HCT116 (cell line): ENCODE data around the gene EXOSC1. TPM values are rescaled to one million over a fixed set of nuclear protein-coding genes. Genes with fewer than 3 reads are reported as not detected.

ENCODE experiments used
- ATAC-seq: fragments of 200-7000 bp; cut with Tn5 transposase; 2 replicates; pipeline ENCODE4 v1.9.1; 2020; ENCODE audit warnings: mild to moderate bottlenecking, moderate library complexity
- BruUV-seq: library from RNA; stranded (reverse); fragments of 400-500 nt; replicated peaks from 2 replicates; lab custom pipeline; 2021; lab: Mats Ljungman, UMichigan
- CTCF ChIA-PET: fragments of 300-600 bp; sonication (Branson Sonifier 250); formaldehyde crosslinking; loops from one replicate; lab custom pipeline; 2021; ENCODE audit warnings: antibody characterized with exemption; lab: Charles Lee
- POLR2A ChIA-PET: fragments of 300-600, 350-600 bp; sonication (Branson Sonifier 250); formaldehyde crosslinking; loops from one replicate; lab custom pipeline; 2021; ENCODE audit warnings: antibody characterized with exemption; lab: Charles Lee
- RAD21 ChIA-PET, 2 experiments: fragments of 300-600 bp; sonication (Branson Sonifier 250); formaldehyde crosslinking; loops; one replicate each; lab custom pipeline; 2023; ENCODE audit warnings: low total read pairs in 2 of 2; ENCODE audit not compliant: uncharacterized antibody in 2 of 2, unreplicated experiment in 2 of 2, low non-redundant PET in 1 of 2; lab: Charles Lee
- DNase-seq: peaks from one replicate; pipeline ENCODE4 v3.0.0-alpha.2; 2010; ENCODE audit warnings: low read depth, low spot score
- H2AFZ ChIP-seq: fragments of 200-600 bp; shearing (Covaris generic), sonication (generic); 2 replicates; pipeline ENCODE4 v1.6.1; 2017; ENCODE audit warnings: low read depth, mixed run types, mixed read lengths, antibody characterized with exemption, low read length; ENCODE audit not compliant: poor library complexity, severe bottlenecking
- H3K27ac ChIP-seq: 2 replicates; pipeline ENCODE4 v1.5.1; 2012; ENCODE audit warnings: low read depth, low read length
- H3K27me3 ChIP-seq: fragments of 200-600 bp; sonication (generic); 2 replicates; pipeline ENCODE4 v1.6.1; 2016; ENCODE audit warnings: mixed run types, low read length, mixed read lengths; ENCODE audit not compliant: insufficient read depth
- H3K36me3 ChIP-seq, 2 experiments: fragments of 200-500 bp in 1 of 2; fragments of 200-600 bp in 1 of 2; sonication (Bioruptor generic) in 1 of 2; sonication (generic) in 1 of 2; 2 replicates each; pipeline versions ENCODE4 v1.5.1 to v1.6.1; 2014 to 2016; ENCODE audit warnings: low read length in 2 of 2, inconsistent platforms in 1 of 2, mixed read lengths in 1 of 2, mixed run types in 1 of 2; ENCODE audit not compliant: insufficient read depth in 2 of 2, control insufficient read depth in 1 of 2
- H3K4me1 ChIP-seq, 2 experiments: fragments of 200-600 bp in 1 of 2; sonication (generic) in 1 of 2; 2 replicates each; pipeline versions ENCODE4 v1.5.1 to v1.6.1; 2012 to 2017; ENCODE audit warnings: low read length in 2 of 2, inconsistent platforms in 1 of 2, mild to moderate bottlenecking in 1 of 2, mixed read lengths in 1 of 2, mixed run types in 1 of 2, moderate library complexity in 1 of 2; ENCODE audit not compliant: insufficient read depth in 2 of 2, control insufficient read depth in 1 of 2
- H3K4me2 ChIP-seq: fragments of 200-600 bp; sonication (generic); 2 replicates; pipeline ENCODE4 v1.6.1; 2017; ENCODE audit warnings: mixed run types, low read length, mixed read lengths
- H3K4me3 ChIP-seq, 2 experiments: fragments of 200-600 bp in 1 of 2; sonication (generic) in 1 of 2; replicated peaks in 1 of 2; 2 replicates each; pipeline ENCODE4 v1.5.1; 2011 to 2016; ENCODE audit warnings: low read length in 2 of 2, control low read depth in 1 of 2, low read depth in 1 of 2, mild to moderate bottlenecking in 1 of 2, mixed read lengths in 1 of 2, mixed run types in 1 of 2
- H3K79me2 ChIP-seq: fragments of 200-600 bp; sonication (generic); 2 replicates; pipeline ENCODE4 v1.6.1; 2017; ENCODE audit warnings: mild to moderate bottlenecking, mixed run types, low read length, moderate library complexity, mixed read lengths; ENCODE audit not compliant: insufficient read depth
- H3K9ac ChIP-seq: fragments of 200-600 bp; sonication (generic); 2 replicates; pipeline ENCODE4 v1.6.1; 2016; ENCODE audit warnings: low read length, mixed read lengths
- H3K9me2 ChIP-seq: fragments of 200-600 bp; sonication (generic), shearing (Covaris generic); 2 replicates; pipeline ENCODE4 v1.6.1; 2017; ENCODE audit warnings: mixed run types, mild to moderate bottlenecking, moderate library complexity; ENCODE audit not compliant: insufficient read depth
- H3K9me3 ChIP-seq, 2 experiments: fragments of 200-500 bp in 1 of 2; fragments of 200-600 bp in 1 of 2; sonication (Bioruptor generic) in 1 of 2; sonication (generic) in 1 of 2; 2 replicates each; pipeline ENCODE4 v1.6.1; 2014 to 2017; ENCODE audit warnings: low read length in 2 of 2, mixed read lengths in 2 of 2, inconsistent platforms in 1 of 2, low read depth in 1 of 2, mild to moderate bottlenecking in 1 of 2, mixed run types in 1 of 2, moderate library complexity in 1 of 2; ENCODE audit not compliant: control insufficient read depth in 1 of 2, insufficient read depth in 1 of 2
- H4K20me1 ChIP-seq: fragments of 200-600 bp; sonication (generic), shearing (Covaris generic); 2 replicates; pipeline ENCODE4 v1.6.1; 2017; ENCODE audit warnings: mixed run types, mild to moderate bottlenecking, moderate library complexity; ENCODE audit not compliant: insufficient read depth
- CBX3 ChIP-seq: IDR thresholded peaks from 2 replicates; pipeline ENCODE4 v1.6.1; 2012; ENCODE audit warnings: low read depth
- CEBPB ChIP-seq: IDR thresholded peaks from 2 replicates; pipeline ENCODE4 v1.6.1; 2012; ENCODE audit warnings: low read depth
- CTCF ChIP-seq, 3 experiments: fragments of 200-600 bp in 1 of 3; sonication (generic) in 1 of 3; IDR thresholded peaks in 2 of 3; conservative IDR thresholded peaks in 1 of 3; 2 replicates each; pipeline ENCODE4 v1.5.1; 2012 to 2017; ENCODE audit warnings: low read depth in 2 of 3, low read length in 2 of 3, antibody characterized with exemption in 1 of 3, borderline replicate concordance in 1 of 3, control low read depth in 1 of 3, mild to moderate bottlenecking in 1 of 3, mixed read lengths in 1 of 3, mixed run types in 1 of 3, moderate library complexity in 1 of 3; ENCODE audit not compliant: insufficient read depth in 1 of 3
- EGR1 ChIP-seq: IDR thresholded peaks from 2 replicates; pipeline ENCODE4 v1.6.1; 2012; ENCODE audit warnings: low read depth
- ELF1 ChIP-seq: IDR thresholded peaks from 2 replicates; pipeline ENCODE4 v1.6.1; 2012; ENCODE audit warnings: low read depth, borderline replicate concordance
- EZH2phosphoT487 ChIP-seq: fragments of 200-600 bp; IDR thresholded peaks from 2 replicates; pipeline ENCODE4 v1.6.1; 2018; ENCODE audit warnings: antibody characterized with exemption, borderline replicate concordance
- JUND ChIP-seq: IDR thresholded peaks from 2 replicates; pipeline ENCODE4 v1.6.1; 2012
- POLR2A ChIP-seq: IDR thresholded peaks from 2 replicates; pipeline ENCODE4 v1.7.0; 2011; ENCODE audit warnings: borderline replicate concordance; ENCODE audit not compliant: insufficient read depth, insufficient read length; ENCODE audit errors: extremely low read depth
- POLR2AphosphoS5 ChIP-seq: IDR thresholded peaks from 2 replicates; pipeline ENCODE4 v1.6.1; 2011; ENCODE audit warnings: mild to moderate bottlenecking, low read depth, low read length, moderate library complexity
- RAD21 ChIP-seq: IDR thresholded peaks from 2 replicates; pipeline ENCODE4 v1.6.1; 2012; ENCODE audit warnings: low read depth, mild to moderate bottlenecking
- SIN3A ChIP-seq: IDR thresholded peaks from 2 replicates; pipeline ENCODE4 v1.6.1; 2012; ENCODE audit warnings: low read depth
- SP1 ChIP-seq: IDR thresholded peaks from 2 replicates; pipeline ENCODE4 v1.6.1; 2012; ENCODE audit warnings: low read depth
- SRF ChIP-seq: IDR thresholded peaks from 2 replicates; pipeline ENCODE4 v1.6.1; 2012; ENCODE audit warnings: low read depth
- TCF7L2 ChIP-seq: IDR thresholded peaks from 2 replicates; pipeline ENCODE4 v1.7.0; 2011; ENCODE audit warnings: borderline replicate concordance, inconsistent platforms; ENCODE audit not compliant: insufficient read depth, insufficient read length; ENCODE audit errors: extremely low read depth
- YY1 ChIP-seq: IDR thresholded peaks from 2 replicates; pipeline ENCODE4 v1.6.1; 2011; ENCODE audit warnings: low read length, low read depth, moderate library complexity, mild to moderate bottlenecking; ENCODE audit not compliant: insufficient replicate concordance; ENCODE audit errors: extremely low read depth
- ZBTB33 ChIP-seq: IDR thresholded peaks from 2 replicates; pipeline ENCODE4 v1.6.1; 2011; ENCODE audit warnings: mild to moderate bottlenecking, low read length, moderate library complexity; ENCODE audit not compliant: insufficient replicate concordance; ENCODE audit errors: extremely low read depth
- ZFX ChIP-seq: fragments of 450-650 bp; IDR thresholded peaks from 2 replicates; pipeline ENCODE4 v1.6.1; 2017
- ZNF274 ChIP-seq: fragments of 200-500 bp; sonication (Bioruptor generic); IDR thresholded peaks from 2 replicates; pipeline ENCODE4 v1.6.1; 2014; ENCODE audit warnings: mild to moderate bottlenecking, low read depth, low read length, inconsistent platforms
- intact Hi-C: fragments of 100-400 bp; cut with micrococcal nuclease; formaldehyde crosslinking; loops from 2 replicates; pipeline ENCODE4 v1.10.0; 2022
- total RNA-seq: library from RNA; stranded (reverse); gene quantifications from one replicate; pipeline ENCODE4 v1.2.1, GENCODE V29; 2021; ENCODE audit not compliant: unreplicated experiment
- TF ChIP-seq, protein P1 (sequence below): IDR thresholded peaks from 2 replicates; pipeline ENCODE4 v1.6.1; 2012
- TF ChIP-seq, protein P2 (sequence below): IDR thresholded peaks from 2 replicates; pipeline ENCODE4 v1.6.1; 2012; ENCODE audit warnings: low read depth

The EXOSC1 gene
- total RNA-seq, 1 experiment from 2014 or later = 38.9 TPM

- H3K9ac ChIP-seq = no peak overlapping the region
- H4K20me1 ChIP-seq = no peaks in the 10 kb centered on the region
- peak overlapping the region; percentile 53 for H3K4me2 ChIP-seq
- CTCF ChIA-PET = interaction anchor here (1.2 kb wide), 1 partner anchor 10 kb away, joined by 4 read pairs; the partner anchor contains the start of gene RRP12
- intact Hi-C loops = no loop called here
- no peak overlapping the region for H3K27ac ChIP-seq
- H3K9me2 ChIP-seq = no peaks in the 10 kb centered on the region
- H3K4me1 ChIP-seq = peaks cover 10 to 69% of the 10 kb centered on the region in 2 experiments; a peak in 3 of 4 replicates
- H3K27me3 ChIP-seq = no peaks in the 10 kb centered on the region
- no peaks in the 10 kb centered on the region for H3K9me3 ChIP-seq
- BruUV-seq = no TSS peak
- RAD21 ChIA-PET = no interaction called here
- ATAC-seq (no peak), DNase-seq (no peak)
- no peaks in the 10 kb centered on the region for H3K79me2 ChIP-seq
- no peaks in the 10 kb centered on the region for H3K36me3 ChIP-seq
- no peak overlapping the region for H2AFZ ChIP-seq
- H3K4me3 ChIP-seq = no peak overlapping the region
- TF ChIP-seq CEBPB (no peak), EGR1 (no peak), ZNF274 (no peak), SRF (no peak), POLR2A (no peak), ZBTB33 (no peak), CTCF (IDR thresholded peaks at IDR 0.05 in 2 of 3, conservative IDR thresholded peaks at IDR 0.05 in 1 of 3; ENCODE audit: borderline replicate concordance in 1 of 3, insufficient read depth in 1 of 3, low read depth in 2 of 3, low read length in 2 of 3) (no peak), SIN3A (no peak), SP1 (no peak), RAD21 (no peak), JUND (no peak), YY1 (no peak), ZFX (no peak), TCF7L2 (no peak), EZH2phosphoT487 (no peak), POLR2AphosphoS5 (no peak), CBX3 (no peak), ELF1 (no peak)
- TF ChIP-seq, protein P1, sequence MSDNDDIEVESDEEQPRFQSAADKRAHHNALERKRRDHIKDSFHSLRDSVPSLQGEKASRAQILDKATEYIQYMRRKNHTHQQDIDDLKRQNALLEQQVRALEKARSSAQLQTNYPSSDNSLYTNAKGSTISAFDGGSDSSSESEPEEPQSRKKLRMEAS = no peak
- TF ChIP-seq, protein P2, sequence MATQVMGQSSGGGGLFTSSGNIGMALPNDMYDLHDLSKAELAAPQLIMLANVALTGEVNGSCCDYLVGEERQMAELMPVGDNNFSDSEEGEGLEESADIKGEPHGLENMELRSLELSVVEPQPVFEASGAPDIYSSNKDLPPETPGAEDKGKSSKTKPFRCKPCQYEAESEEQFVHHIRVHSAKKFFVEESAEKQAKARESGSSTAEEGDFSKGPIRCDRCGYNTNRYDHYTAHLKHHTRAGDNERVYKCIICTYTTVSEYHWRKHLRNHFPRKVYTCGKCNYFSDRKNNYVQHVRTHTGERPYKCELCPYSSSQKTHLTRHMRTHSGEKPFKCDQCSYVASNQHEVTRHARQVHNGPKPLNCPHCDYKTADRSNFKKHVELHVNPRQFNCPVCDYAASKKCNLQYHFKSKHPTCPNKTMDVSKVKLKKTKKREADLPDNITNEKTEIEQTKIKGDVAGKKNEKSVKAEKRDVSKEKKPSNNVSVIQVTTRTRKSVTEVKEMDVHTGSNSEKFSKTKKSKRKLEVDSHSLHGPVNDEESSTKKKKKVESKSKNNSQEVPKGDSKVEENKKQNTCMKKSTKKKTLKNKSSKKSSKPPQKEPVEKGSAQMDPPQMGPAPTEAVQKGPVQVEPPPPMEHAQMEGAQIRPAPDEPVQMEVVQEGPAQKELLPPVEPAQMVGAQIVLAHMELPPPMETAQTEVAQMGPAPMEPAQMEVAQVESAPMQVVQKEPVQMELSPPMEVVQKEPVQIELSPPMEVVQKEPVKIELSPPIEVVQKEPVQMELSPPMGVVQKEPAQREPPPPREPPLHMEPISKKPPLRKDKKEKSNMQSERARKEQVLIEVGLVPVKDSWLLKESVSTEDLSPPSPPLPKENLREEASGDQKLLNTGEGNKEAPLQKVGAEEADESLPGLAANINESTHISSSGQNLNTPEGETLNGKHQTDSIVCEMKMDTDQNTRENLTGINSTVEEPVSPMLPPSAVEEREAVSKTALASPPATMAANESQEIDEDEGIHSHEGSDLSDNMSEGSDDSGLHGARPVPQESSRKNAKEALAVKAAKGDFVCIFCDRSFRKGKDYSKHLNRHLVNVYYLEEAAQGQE = no peak
- POLR2A ChIA-PET = interaction anchor here (1.1 kb wide), 1 partner anchor 11 kb away, joined by 3 read pairs; the partner anchor contains the start of gene RRP12
Observed at GRCh38 chr10:97411406-97411805, 34.4 kb downstream of the EXOSC1 start.
